GM18870 (cell line): Measurements from ENCODE around the gene ANKIB1.

Experiments
- ATAC-seq: cut with Tn5 transposase; IDR thresholded peaks from one replicate; pipeline ENCODE4 v1.9.1; 2021; ENCODE audit warnings: moderate library complexity; ENCODE audit not compliant: unreplicated experiment

ANKIB1 gene

DNA sequence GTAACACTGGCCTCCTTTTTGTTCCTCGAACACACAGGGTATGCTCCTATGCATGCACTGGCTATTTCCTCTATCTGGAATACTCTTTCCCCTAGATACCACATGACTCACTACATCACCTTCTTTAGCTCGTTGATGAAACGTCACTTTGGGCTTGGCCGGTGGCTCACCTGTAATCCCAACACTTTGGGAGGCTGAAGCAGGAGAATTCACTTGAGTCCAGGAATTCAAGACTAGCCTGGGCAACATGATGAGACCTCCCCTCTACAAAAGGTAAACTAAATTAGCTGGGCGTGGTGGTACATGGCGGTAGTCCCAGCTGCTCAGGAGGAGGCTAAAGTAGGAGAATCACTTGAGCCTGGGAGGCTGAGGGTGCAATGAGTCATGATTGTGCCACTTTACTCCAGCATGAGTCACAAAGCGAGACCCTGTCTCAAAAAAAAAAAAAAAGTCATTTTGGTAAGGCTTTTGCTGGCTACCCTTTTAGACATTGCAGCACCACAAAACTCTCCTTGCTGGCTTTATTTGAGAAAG lies 14.5 kb downstream of the ANKIB1 start:
- no peak for ATAC-seq

DNA sequence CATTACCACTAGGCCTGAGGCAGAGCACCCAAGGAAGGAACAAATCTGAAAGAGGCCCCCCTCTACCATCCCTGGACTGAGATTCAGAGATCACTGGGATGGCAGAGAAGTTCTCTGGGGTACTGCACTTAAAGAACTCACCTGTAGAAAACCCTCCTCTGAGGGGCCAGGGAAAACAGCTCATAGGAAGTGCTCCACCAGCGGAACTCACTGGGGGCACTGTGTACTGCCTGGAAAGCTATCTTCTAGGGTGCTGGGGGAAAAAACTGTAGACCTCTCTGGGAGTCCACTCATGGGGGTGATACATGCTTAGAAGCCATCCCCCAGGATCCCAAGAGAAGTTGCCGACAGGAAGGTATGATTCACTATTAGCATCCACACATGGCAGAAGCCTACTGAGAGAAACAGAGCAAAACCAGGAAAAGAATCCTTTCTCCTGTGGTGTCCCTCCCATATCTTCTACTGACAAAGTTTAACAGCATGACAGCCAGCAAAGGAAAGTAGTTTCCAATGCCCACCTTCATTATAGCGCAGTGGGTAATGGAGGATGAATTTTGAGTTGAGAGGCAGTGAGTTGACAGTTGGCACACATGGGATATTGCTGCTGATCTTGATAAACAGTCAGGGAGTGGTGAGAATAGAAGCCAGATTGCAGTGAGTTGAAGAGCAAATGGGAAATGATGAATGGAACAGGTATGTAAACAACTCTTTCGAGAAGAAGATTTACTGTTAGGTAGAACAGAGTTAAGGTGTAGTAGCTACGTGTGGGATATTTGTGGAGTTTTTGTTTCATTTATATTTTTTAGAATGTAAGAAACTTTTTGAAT lies 20.9 kb downstream of the ANKIB1 start:
- ATAC-seq, result no peak

DNA sequence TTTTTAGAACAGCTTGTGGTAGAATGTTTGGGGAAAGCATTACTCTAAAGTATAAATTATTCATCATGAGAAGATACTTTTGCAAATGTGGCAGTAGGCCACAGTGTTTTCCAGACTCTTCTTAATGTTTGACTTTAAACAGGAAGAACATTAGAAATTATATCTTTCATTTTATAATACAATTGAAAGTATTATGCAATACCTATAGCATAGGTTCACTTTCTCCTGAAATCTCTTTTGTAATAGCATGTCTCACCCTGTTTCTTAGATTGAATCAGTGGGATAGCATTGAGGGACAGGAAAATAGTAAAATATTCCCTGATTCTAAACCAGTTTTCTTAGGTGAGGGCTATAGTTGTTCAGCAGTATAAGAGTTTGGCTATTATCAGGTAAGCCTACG lies 23.1 kb downstream of the ANKIB1 start:
- ATAC-seq, result no peak

DNA sequence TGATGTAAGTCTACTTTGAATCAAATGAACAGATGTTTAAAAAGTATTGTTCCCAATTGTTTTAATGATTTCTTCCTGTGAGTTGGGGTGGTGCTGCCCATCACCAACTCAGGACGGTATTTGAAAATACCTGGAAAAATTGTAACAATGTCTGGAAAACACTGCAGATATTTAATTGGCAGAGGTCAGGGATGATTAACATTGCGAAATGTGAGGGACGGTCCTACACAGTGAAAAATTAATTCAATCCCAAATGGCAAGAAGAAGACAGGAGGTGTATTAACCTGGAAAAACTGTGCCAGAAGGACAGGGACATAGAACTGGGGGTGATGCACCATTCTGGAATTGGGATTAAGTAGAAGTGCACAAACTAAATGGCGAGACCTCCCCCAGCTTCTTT lies 29.6 kb downstream of the ANKIB1 start:
- no peak for ATAC-seq

DNA sequence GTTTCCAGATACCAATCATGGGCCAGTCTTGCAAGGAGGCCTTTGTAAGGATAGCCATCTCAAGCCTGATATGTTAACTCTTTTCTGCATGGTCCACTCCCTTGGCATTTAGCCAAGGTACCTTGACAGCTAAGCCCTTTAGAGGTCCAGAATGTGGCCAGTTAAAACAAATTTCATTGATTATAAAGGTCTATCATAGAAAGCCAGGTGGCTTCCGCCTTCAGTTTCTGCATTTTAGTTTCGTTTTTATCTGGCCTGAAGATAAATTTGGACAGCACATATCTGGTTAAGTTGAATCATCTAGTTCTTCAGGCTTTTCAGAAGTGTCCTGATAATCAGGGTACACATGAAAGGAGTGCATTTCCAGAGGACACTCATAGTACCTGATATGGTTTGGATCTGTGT lies 30.7 kb downstream of the ANKIB1 start:
- peak; percentile 89 for ATAC-seq

DNA sequence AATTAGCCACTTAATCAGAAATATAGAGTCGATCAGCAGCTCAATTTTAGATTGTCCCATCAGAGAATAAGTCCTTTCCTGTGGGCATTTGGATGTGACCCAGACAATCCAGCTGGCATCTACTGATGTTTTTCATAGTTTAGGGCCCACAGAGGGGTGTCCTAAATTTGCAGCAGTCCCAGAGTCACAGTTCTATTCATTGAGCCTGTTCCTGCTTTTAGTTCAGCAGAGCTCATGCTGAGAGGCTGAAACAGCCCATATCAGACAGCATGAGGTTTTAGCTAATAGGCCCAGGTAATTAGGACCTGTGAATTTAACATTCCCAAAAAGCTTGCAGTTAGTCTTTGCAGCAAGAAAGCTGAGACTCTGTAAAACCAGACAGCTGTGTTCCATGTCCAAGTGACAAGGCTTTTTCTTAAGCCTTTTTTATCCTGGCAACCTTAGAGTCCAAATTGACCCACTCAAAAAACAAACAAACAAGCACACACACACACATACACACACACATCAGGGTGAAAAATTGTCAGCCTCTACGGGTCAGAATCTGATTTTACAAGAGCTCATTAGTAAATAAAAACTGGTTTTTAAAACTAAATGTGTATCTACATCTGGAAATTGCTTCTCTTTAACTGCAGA lies 33.7 kb downstream of the ANKIB1 start:
- no peak for ATAC-seq

DNA sequence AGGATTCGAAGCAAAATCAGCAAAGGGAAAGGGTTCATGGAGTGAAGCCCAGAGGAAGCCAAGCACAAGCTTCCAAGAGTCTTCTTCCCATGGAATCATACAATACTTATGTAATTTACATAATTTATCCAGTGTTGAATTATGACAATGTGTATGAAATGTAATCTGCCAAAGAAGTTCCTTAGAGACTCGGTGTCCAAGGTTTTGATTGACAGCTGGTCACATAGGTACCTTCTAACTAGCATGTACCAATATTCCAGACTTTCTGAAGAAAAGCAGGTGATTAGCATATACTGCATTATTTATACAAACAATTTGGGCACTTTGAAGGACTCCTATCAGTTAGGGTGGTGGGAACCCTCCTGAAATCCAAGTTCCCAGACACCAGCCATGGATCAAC lies 35.3 kb downstream of the ANKIB1 start:
- ATAC-seq, result no peak

DNA sequence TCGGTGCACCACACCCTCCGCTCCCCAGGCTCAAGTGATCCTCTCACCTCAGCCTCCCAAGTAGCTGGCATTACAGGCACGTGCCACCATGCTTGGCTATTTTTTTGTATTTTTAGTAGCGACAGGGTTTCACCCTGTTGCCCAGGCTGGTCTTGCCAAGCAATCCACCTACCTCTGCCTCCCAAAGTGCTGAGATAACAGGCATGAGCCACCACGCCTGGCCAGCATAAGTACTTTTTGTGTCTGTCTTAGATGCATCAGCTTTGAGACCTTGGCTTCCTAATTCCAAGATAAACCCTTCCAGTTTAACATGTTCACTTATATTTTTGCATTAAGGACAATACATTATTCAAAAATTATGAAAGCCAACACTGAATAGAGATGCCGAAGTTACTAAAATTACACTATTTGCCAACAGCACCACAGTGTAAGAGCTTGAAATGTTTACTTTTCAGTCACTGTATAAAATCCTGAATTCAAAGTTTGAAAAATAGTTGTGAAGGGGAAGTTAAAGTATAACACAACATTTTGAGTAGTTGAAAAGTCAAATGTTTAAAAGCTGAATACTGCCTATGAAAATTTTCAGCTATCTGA lies 36.5 kb downstream of the ANKIB1 start:
- ATAC-seq, result no peak

DNA sequence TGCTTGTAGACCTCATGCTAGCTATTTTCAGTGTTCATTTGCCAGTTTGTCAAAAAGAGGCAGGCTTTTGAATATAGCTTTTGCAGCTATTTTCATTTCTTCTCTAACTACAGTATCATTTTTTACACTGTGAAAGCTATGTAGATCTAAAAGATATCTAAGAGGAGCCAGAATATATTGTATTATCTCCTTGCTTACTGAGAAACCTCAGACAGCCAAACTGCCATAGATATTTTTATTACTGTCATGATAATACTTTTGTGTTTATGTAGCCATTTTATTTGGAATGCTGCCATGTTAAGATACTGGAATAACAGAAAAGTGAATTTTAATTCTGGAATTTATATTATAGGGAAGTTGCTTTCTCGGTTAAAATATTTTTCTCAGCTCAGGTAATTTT lies 37.2 kb downstream of the ANKIB1 start:
- ATAC-seq, result no peak

DNA sequence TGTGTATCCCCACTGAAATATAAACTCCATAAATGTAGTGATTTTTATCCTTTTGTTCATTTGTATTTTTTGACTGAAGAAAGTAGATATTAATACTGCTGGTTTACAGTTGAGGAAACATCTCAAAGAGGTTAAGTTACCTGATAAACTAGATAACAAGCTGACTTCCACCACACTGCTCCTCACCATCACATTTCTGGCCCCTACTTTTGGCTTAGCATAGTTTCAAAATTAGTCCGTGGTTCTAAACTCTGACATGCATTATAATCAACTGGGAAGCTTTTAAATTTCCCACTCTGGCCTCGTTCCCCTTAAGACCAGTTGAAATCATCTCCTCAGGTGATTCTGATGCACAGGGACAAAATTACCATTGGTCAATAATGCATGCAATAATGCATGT lies 43.5 kb downstream of the ANKIB1 start:
- ATAC-seq, result no peak

DNA sequence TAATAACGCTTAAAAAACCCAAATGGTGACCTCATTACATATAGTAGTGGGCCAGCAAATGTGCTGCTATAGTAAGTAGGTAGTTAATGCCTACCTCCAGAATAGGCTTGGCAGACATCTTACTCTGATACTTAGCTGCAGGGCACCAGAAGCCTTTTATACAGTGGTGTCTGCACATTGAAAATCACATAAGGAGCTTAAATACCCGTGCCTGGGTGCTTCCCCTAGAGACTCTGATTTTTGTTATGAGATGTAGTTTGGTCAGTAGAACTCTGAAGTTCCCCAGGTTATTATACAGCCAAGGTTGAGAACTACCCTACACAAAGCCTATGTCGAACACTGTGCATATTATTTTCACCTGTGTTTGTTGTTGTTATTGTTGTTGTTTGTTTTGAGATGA lies 47.2 kb downstream of the ANKIB1 start:
- no peak for ATAC-seq

DNA sequence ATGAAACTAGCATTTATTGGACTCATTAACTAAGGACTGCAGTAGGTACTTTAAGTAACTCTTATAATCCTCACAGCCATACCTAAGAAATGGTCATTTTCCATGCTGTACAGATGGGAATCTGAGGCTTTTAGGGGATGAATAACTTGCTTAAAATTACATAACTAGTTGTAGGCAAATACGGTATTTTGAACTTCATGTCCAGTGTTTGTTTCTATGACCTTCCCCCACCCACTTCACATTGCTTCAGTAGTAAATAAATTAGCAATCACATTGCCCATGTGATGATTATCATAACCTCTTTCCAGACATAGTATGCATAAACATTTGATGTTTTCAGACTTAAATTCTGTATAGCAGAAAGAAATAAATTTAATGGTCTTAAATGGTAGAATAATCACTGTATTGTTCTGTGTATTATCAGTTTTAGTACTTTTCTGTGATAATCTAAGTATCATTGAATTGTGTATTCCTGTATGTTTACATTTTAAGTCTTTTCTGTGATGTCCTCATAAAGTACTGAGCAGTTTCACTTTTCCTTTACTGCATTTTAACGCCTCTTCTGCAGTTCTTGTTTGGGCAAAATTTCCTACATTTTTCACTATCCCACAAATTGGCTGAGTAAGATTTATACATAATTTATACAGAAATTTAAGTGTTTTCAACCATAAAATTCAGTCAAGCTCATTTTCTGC lies 48.3 kb downstream of the ANKIB1 start:
- no peak for ATAC-seq

DNA sequence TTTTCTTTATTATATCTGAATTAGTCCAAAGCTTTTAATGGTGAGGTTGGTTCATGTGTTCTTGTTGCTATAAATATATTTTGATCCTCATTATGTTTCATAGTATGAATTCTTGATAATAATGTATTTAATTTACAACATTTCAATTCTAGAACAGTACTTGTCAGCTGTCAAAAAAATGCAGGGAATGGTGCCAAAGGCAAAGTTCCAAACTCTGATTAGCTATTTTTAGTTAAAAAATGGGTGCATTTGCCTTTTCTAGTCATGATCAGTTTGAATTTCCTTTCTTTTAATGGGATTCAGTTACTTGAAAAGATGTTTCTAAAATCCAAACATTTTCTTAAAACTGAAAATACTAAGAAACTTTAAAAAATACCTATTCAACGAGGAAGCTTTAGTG lies 49.6 kb downstream of the ANKIB1 start:
- no peak for ATAC-seq

DNA sequence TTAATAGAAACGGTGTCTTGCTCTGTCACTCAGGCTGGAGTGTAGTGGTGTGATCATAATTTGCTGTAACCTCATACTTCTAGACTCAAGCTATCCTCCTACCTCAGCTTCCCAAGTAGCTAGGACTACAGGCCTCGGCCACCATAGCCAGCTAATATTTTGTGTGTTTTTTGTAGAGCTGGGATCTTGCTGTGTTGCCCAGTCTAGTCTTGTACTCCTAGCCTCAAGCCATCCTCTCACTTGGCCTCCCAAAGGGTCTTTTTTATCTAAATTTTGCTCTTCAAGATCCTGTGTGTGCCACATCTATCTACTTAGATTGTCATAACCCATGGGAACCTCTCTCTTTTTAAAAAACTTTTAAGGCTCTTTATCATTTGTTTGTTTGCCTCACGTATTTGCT lies 50.5 kb downstream of the ANKIB1 start:
- no peak for ATAC-seq

DNA sequence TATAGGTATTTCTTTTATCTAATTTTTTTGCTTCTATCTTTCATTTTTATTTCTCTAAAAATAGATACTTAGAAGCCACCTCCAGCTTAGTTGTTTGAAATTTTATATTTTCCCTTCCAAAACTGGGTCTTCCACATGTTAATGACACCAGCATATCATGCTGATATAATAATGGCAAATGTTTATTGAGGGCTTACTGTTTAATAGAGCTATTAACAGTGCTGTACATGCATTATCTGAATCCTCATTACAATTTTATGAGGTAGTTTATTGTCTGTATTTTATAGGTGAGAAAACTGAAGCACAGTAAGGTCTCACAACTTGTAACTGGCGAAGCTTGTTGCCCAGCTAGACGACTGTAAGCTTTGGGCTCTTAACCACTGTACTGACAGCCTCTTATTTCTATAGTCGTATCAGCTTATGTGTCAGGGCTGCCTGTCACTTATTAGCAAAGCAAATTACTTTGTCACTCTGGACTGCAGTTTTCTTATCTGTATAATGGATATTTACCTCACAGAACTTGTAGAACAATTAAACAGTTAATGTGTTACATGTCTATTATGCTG lies 51.2 kb downstream of the ANKIB1 start:
- ATAC-seq, result no peak

DNA sequence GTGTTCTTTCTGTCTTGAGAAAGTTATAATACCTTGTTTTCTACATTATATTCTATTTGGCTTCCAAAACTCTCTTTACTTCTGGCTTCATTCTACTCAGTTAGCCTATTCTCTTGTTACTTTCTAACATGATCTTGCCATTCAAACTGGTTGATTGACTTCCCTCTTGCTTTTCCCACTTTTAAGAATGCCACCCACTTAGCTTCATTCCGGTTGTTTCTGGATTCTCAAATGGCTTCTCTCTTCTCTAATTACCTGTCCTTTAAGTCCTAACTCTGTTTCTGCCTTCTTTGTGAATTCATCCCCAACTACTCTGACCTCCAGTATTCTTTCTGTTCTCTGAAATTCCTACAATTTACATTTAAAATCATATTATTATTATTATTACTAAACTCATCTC lies 52.0 kb downstream of the ANKIB1 start:
- ATAC-seq, result no peak

DNA sequence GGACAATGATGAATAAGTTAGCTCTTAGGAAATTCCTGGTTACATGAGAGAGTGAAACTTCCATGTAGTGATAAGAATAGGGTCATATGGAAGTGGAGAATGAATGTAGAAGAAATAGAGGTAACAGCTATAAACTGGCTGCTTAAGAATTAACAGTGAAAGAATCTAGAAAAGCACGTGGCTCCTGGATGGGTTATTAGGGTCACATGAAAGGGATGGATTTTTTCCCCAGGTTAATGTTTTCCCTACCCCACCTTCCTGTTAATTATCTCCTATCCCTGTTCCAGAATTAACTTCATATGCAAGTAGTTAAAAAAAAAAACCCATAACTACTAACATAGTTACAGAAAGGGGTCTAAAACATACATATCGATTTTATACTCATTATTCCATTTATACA lies 58.0 kb downstream of the ANKIB1 start:
- ATAC-seq, result no peak

DNA sequence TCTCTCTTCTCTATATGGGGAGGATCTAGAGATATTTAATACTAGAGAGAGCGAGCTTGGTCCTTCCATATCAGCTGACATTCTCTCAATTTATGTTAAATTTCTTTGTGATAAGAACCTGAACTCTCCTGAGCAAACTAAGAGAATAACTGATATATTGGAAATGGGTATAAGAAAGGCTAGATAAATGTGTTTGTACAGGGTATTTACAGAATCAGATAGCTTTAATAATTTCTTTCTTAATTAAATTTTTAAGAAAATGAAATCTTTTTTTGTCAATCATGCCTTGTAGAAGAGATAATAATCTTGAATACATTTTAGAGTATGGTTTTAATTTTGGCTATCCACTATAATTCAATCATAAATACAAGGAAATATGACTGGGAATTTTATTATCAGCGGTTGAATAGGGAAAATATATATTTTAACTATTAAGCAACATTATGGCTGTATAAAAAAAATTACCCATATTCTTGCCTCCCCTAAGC lies 58.7 kb downstream of the ANKIB1 start:
- no peak for ATAC-seq

DNA sequence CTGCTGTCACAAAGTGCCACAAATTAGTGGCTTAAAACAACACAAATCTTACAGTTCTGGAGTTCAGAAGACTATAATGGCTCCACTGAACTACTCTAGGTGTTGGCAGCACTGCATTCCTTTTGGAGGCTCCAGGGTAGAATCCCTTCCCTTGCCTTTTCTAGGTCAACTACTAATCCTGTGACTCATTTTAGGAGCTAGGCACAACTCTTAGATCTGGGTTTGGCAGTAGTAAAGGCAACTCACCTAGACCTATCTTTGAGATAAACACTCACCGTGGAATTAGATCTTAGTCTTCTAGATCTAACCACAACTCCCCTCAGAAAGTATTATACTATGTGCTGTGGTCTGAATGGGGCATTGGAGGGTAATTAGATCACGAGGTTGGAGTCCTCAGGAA lies 60.4 kb downstream of the ANKIB1 start:
- no peak for ATAC-seq

DNA sequence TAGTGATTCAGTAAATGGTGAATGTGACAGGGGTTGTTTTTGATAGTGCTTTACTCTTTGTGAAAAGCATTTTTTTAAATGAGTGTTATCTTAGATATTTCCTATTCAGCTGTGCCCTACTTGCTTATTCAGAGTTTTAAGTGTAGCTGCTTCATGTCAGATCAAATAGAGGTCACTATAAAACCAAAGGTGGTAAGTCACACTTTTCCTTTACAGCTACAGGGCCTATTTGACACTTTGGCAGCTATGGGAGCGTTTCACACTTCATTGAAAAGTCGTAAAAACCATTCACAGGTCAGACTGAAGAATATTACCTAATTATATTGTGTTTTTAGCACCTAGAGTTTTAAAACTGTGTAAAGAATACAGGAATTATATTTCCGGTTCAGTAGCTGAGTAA lies 67.3 kb downstream of the ANKIB1 start:
- ATAC-seq, result no peak

DNA sequence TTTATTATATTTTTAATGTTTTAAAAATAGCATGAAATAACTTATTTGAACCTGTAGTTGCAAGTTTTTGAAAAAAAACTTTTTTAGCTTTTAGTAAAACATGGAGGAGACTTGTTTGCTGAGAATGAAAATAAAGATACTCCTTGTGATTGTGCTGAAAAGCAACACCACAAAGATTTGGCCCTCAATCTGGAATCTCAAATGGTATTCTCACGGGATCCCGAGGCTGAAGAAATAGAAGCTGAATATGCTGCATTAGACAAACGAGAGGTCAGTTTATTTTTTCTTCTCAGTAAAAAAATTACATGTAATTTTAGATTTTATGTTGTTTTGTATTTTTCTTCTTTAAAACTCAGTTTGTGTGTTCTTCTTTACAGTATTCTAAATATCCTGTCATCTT lies 73.5 kb downstream of the ANKIB1 start:
- ATAC-seq, result no peak
